ENCODE results near the gene BLOC1S2. TPM values are rescaled to one million over a fixed set of nuclear protein-coding genes. Genes with fewer than 3 reads are reported as not detected.

The BLOC1S2 gene
- polyA plus RNA-seq, 1 donor from 2014 or later = 299 TPM

DNA sequence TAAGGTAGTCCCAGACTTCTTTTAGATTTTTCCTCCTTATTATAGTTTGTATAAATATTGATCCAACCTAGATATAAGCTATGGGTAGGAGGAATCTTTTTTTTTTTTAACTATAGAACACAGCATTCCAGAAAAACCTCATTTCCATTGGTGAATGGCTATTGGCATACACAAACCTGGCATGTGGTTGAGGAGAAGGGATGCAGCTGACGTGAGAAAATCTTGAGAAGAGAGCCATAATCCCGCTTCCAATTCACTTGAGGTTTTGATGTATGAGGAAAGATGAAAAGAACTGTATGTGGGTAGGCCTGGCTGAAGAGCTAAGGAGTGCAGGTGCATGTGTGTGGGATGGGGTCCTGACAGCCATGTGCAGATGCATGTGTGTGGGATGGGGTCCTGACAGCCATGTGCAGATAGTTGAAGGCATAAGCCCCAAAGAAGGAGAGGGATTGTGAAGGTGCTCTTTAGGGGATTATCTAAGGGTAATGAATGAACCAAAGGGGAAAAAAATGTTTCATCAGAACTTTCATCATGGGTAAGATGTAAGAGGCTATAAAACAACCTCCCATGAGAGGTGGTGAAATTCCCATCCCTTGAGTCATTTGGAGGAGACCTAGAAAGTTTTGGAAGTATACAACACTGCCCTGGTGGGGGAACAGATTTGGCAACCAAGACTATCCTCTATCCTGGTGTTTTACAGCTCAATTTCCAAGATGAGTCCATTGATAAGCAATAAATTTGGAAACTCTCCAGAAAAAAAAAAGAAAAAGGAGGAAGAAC is 47.4 kb upstream of the BLOC1S2 start:
- Histone ChIP-seq H3K27ac (ENCODE audit: low read length) (no peak overlapping the region), H3K9me3 (ENCODE audit: low read length) (no peaks in the 10 kb centered on the region), H3K27me3 (ENCODE audit: insufficient read depth, low read depth, low read length) (no peaks in the 10 kb centered on the region), H3K79me2 (replicated peaks; ENCODE audit: insufficient read depth, low read length) (no peaks in the 10 kb centered on the region), H3K9me2 (ENCODE audit: insufficient read depth, low read length) (no peaks in the 10 kb centered on the region), H3K4me2 (ENCODE audit: low read length) (no peak overlapping the region), H3K9ac (ENCODE audit: low read length) (no peak overlapping the region), H4K20me1 (ENCODE audit: insufficient read depth) (no peaks in the 10 kb centered on the region), H3K4me3 (ENCODE audit: low read length) (no peak overlapping the region), H2AFZ (ENCODE audit: low read depth, low read length) (no peak overlapping the region), H3K36me3 (ENCODE audit: insufficient read depth, low read length) (no peaks in the 10 kb centered on the region), H3F3A (ENCODE audit: insufficient read depth, low read length, poor library complexity, severe bottlenecking) (no peaks in the 10 kb centered on the region)
- TF ChIP-seq CTCF (IDR thresholded peaks at IDR 0.05; ENCODE audit: poor library complexity, severe bottlenecking) (no peak), EP300 (conservative IDR thresholded peaks at IDR 0.05; ENCODE audit: poor library complexity, severe bottlenecking) (no peak), POLR2AphosphoS5 (IDR thresholded peaks at IDR 0.05) (no peak), SMC3 (conservative IDR thresholded peaks at IDR 0.05; ENCODE audit: poor library complexity) (no peak), TAF1 (IDR thresholded peaks at IDR 0.05; ENCODE audit: low read depth) (no peak), MXI1 (conservative IDR thresholded peaks at IDR 0.05; ENCODE audit: poor library complexity, severe bottlenecking) (no peak), RAD21 (conservative IDR thresholded peaks at IDR 0.05) (no peak), EZH2 (IDR thresholded peaks at IDR 0.05; ENCODE audit: borderline replicate concordance, insufficient read depth, low read length, poor library complexity, severe bottlenecking) (no peak)
- TF ChIP-seq, protein P1, sequence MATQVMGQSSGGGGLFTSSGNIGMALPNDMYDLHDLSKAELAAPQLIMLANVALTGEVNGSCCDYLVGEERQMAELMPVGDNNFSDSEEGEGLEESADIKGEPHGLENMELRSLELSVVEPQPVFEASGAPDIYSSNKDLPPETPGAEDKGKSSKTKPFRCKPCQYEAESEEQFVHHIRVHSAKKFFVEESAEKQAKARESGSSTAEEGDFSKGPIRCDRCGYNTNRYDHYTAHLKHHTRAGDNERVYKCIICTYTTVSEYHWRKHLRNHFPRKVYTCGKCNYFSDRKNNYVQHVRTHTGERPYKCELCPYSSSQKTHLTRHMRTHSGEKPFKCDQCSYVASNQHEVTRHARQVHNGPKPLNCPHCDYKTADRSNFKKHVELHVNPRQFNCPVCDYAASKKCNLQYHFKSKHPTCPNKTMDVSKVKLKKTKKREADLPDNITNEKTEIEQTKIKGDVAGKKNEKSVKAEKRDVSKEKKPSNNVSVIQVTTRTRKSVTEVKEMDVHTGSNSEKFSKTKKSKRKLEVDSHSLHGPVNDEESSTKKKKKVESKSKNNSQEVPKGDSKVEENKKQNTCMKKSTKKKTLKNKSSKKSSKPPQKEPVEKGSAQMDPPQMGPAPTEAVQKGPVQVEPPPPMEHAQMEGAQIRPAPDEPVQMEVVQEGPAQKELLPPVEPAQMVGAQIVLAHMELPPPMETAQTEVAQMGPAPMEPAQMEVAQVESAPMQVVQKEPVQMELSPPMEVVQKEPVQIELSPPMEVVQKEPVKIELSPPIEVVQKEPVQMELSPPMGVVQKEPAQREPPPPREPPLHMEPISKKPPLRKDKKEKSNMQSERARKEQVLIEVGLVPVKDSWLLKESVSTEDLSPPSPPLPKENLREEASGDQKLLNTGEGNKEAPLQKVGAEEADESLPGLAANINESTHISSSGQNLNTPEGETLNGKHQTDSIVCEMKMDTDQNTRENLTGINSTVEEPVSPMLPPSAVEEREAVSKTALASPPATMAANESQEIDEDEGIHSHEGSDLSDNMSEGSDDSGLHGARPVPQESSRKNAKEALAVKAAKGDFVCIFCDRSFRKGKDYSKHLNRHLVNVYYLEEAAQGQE (IDR thresholded peaks at IDR 0.05; ENCODE audit: borderline replicate concordance) = no peak

- no peaks in the 10 kb centered on the region for H3F3A ChIP-seq (ENCODE audit: insufficient read depth, low read length, poor library complexity, severe bottlenecking)
- H3K79me2 ChIP-seq (replicated peaks; ENCODE audit: insufficient read depth, low read length) = no peaks in the 10 kb centered on the region
- H3K9me2 ChIP-seq (ENCODE audit: insufficient read depth, low read length) = no peaks in the 10 kb centered on the region
- no peak overlapping the region for H3K9ac ChIP-seq (ENCODE audit: low read length)
- H3K9me3 ChIP-seq (ENCODE audit: low read length) = no peaks in the 10 kb centered on the region
- no peak overlapping the region for H3K27ac ChIP-seq (ENCODE audit: low read length)
- H2AFZ ChIP-seq (ENCODE audit: low read depth, low read length) = no peak overlapping the region
- H3K36me3 ChIP-seq (ENCODE audit: insufficient read depth, low read length) = no peaks in the 10 kb centered on the region
- no peaks in the 10 kb centered on the region for H3K27me3 ChIP-seq (ENCODE audit: insufficient read depth, low read depth, low read length)
- H4K20me1 ChIP-seq (ENCODE audit: insufficient read depth) = no peaks in the 10 kb centered on the region
- no peak overlapping the region for H3K4me3 ChIP-seq (ENCODE audit: low read length)
- TF ChIP-seq EZH2 (IDR thresholded peaks at IDR 0.05; ENCODE audit: borderline replicate concordance, insufficient read depth, low read length, poor library complexity, severe bottlenecking) = no peak
- no peak for TF ChIP-seq EP300 (conservative IDR thresholded peaks at IDR 0.05; ENCODE audit: poor library complexity, severe bottlenecking)
- no peak for TF ChIP-seq TAF1 (IDR thresholded peaks at IDR 0.05; ENCODE audit: low read depth)
- no peak for TF ChIP-seq CTCF (IDR thresholded peaks at IDR 0.05; ENCODE audit: poor library complexity, severe bottlenecking)
- no peak for TF ChIP-seq RAD21 (conservative IDR thresholded peaks at IDR 0.05)
- TF ChIP-seq, protein P1 (IDR thresholded peaks at IDR 0.05; ENCODE audit: borderline replicate concordance) = no peak
- no peak for TF ChIP-seq POLR2AphosphoS5 (IDR thresholded peaks at IDR 0.05)
- TF ChIP-seq SMC3 (conservative IDR thresholded peaks at IDR 0.05; ENCODE audit: poor library complexity) = no peak
- no peak for TF ChIP-seq MXI1 (conservative IDR thresholded peaks at IDR 0.05; ENCODE audit: poor library complexity, severe bottlenecking)
- no peak overlapping the region for H3K4me2 ChIP-seq (ENCODE audit: low read length)
These were observed 46.6 kb upstream of the BLOC1S2 start for GRCh38 chr10:100333106-100333505.

All from neural cell (in vitro differentiated cells).